Measurements from ENCODE around the gene ABCA13.

Gene ABCA13

GRCh38 chr7:48664241-48664640, 493.0 kb downstream of the ABCA13 start:
- TF ChIP-seq, protein P1, sequence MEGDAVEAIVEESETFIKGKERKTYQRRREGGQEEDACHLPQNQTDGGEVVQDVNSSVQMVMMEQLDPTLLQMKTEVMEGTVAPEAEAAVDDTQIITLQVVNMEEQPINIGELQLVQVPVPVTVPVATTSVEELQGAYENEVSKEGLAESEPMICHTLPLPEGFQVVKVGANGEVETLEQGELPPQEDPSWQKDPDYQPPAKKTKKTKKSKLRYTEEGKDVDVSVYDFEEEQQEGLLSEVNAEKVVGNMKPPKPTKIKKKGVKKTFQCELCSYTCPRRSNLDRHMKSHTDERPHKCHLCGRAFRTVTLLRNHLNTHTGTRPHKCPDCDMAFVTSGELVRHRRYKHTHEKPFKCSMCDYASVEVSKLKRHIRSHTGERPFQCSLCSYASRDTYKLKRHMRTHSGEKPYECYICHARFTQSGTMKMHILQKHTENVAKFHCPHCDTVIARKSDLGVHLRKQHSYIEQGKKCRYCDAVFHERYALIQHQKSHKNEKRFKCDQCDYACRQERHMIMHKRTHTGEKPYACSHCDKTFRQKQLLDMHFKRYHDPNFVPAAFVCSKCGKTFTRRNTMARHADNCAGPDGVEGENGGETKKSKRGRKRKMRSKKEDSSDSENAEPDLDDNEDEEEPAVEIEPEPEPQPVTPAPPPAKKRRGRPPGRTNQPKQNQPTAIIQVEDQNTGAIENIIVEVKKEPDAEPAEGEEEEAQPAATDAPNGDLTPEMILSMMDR (IDR thresholded peaks at IDR 0.05; ENCODE audit: control insufficient read depth, extremely low read depth, insufficient read depth): no peak
- H3K4me3 ChIP-seq (ENCODE audit: low read depth, low read length): no peak overlapping the region
- DNase-seq (ENCODE audit: low read depth): no peak

- H3K4me3 ChIP-seq (ENCODE audit: low read depth, low read length): no peak overlapping the region
- TF ChIP-seq, protein P1 (IDR thresholded peaks at IDR 0.05; ENCODE audit: control insufficient read depth, extremely low read depth, insufficient read depth): no peak
- DNase-seq (ENCODE audit: low read depth): no peak
These were observed 494.3 kb downstream of the ABCA13 start for GRCh38 chr7:48665353-48666135.

DNA sequence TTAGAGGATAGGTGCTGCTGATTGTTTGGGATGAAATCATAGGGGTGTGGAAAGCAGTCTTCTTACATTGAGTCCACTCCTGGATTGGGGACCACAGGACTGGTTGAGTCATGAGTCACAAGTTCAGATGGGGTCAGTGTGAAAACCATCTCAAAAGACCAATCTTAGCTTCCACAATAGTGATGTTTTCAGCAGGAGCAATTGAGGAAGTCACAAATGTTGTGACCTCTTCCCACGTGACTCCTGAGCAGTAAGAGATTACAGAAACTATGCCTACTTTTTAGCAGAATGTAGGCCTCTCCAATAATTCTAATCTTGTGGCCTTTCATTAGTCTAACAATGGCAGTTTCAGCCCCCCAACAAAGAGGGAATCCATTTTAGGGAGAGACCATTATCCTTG, 496.1 kb downstream of the ABCA13 start:
- no peak overlapping the region for H3K4me3 ChIP-seq (ENCODE audit: low read depth, low read length)
- no peak for DNase-seq (ENCODE audit: low read depth)
- TF ChIP-seq, protein P1 (IDR thresholded peaks at IDR 0.05; ENCODE audit: control insufficient read depth, extremely low read depth, insufficient read depth): no peak

DNA sequence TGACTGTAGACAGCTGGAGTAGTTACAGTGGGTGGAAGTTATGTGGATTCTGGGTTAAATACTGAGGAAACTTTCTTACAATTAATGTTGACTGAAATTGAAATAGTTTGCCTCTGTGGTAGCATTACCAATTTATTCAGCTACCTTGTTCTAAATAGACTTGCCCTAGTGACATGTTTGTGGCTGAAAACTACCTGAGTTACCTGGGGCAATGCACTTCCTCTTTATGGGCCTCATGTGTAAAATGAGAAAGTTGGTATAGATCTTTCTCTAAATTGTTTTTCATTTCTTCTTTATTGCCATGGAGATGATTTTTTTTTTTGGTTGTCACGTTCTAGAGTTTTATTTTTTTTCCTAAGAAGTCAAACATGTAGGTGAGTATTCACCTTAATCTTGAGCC, 500.4 kb downstream of the ABCA13 start:
- no peak for DNase-seq (ENCODE audit: low read depth)
- no peak overlapping the region for H3K4me3 ChIP-seq (ENCODE audit: low read depth, low read length)
- TF ChIP-seq, protein P1 (IDR thresholded peaks at IDR 0.05; ENCODE audit: control insufficient read depth, extremely low read depth, insufficient read depth): no peak

GRCh38 chr7:48681006-48681405, 509.7 kb downstream of the ABCA13 start:
- TF ChIP-seq, protein P1 (IDR thresholded peaks at IDR 0.05; ENCODE audit: control insufficient read depth, extremely low read depth, insufficient read depth): no peak
- no peak for DNase-seq (ENCODE audit: low read depth)

GRCh38 chr7:48691788-48692187, 520.5 kb downstream of the ABCA13 start:
- no peak overlapping the region for H3K4me3 ChIP-seq (ENCODE audit: low read depth, low read length)
- TF ChIP-seq, protein P1 (IDR thresholded peaks at IDR 0.05; ENCODE audit: control insufficient read depth, extremely low read depth, insufficient read depth): no peak
- DNase-seq (ENCODE audit: low read depth): no peak

More at GRCh38 chr7:48681006-48681405, 509.7 kb downstream of the ABCA13 start:
- H3K4me3 ChIP-seq (ENCODE audit: low read depth, low read length): no peak overlapping the region

Measured in LNCaP clone FGC (cell line).